GM12891 (cell line): ENCODE data around the gene APOB.

Experiments
- POLR2A ChIP-seq: IDR thresholded peaks from 2 replicates; pipeline ENCODE4 v1.6.1; 2011; ENCODE audit warnings: low read depth, low read length, control low read depth
- POLR2AphosphoS5 ChIP-seq: IDR thresholded peaks from 2 replicates; pipeline ENCODE4 v1.6.1; 2011; ENCODE audit warnings: low read depth, low read length, control low read depth
- POU2F2 ChIP-seq: IDR thresholded peaks from 2 replicates; pipeline ENCODE4 v1.6.1; 2011; ENCODE audit warnings: low read depth, mild to moderate bottlenecking, control low read depth, low read length, moderate library complexity
- TAF1 ChIP-seq: IDR thresholded peaks from 2 replicates; pipeline ENCODE4 v1.6.1; 2011; ENCODE audit warnings: low read depth, low read length, control low read depth

GRCh38 chr2:21052044-21052443, 8.2 kb upstream of the APOB start:
- TF ChIP-seq POLR2AphosphoS5 (no peak), POLR2A (no peak), TAF1 (no peak), POU2F2 (no peak)
